Cerebellar cortex (tissue), 1 donor: ENCODE measurements around the gene POU4F2.
"Not testable (repeated sequence)": the region's sequence is repeated elsewhere in the genome, so short reads cannot be mapped to it uniquely, and the experiment has no call there.

Experiments
- DNase-seq: peaks from one replicate; pipeline ENCODE4 v3.0.0-alpha.2; 2015; ENCODE audit warnings: low spot score

Gene POU4F2

GRCh38 chr4:146654687-146655520 is 16.2 kb downstream of the POU4F2 start:
- no peak for DNase-seq

GRCh38 chr4:146655521-146655856 is 16.8 kb downstream of the POU4F2 start:
- no peak for DNase-seq

GRCh38 chr4:146661367-146661766 is 22.7 kb downstream of the POU4F2 start:
- no peak for DNase-seq

- not testable (repeated sequence) for DNase-seq
Observed at GRCh38 chr4:146663968-146664311, 25.2 kb downstream of the POU4F2 start.

GRCh38 chr4:146674829-146675570 is 36.3 kb downstream of the POU4F2 start:
- DNase-seq = no peak
